Measurements from ENCODE around the gene UQCC2.

Gene UQCC2

GRCh38 chr6:33654831-33655554 lies 56.5 kb downstream of the UQCC2 start:
- TF ChIP-seq, protein P1, sequence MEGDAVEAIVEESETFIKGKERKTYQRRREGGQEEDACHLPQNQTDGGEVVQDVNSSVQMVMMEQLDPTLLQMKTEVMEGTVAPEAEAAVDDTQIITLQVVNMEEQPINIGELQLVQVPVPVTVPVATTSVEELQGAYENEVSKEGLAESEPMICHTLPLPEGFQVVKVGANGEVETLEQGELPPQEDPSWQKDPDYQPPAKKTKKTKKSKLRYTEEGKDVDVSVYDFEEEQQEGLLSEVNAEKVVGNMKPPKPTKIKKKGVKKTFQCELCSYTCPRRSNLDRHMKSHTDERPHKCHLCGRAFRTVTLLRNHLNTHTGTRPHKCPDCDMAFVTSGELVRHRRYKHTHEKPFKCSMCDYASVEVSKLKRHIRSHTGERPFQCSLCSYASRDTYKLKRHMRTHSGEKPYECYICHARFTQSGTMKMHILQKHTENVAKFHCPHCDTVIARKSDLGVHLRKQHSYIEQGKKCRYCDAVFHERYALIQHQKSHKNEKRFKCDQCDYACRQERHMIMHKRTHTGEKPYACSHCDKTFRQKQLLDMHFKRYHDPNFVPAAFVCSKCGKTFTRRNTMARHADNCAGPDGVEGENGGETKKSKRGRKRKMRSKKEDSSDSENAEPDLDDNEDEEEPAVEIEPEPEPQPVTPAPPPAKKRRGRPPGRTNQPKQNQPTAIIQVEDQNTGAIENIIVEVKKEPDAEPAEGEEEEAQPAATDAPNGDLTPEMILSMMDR (IDR thresholded peaks at IDR 0.05; ENCODE audit: low read depth, low read length): no peak
- no peak for DNase-seq
- H3K4me3 ChIP-seq (ENCODE audit: low read depth, low read length): no peak overlapping the region
- H3K27ac ChIP-seq: no peak overlapping the region
- H3K36me3 ChIP-seq: peaks cover 66% of the 10 kb centered on the region
- no peaks in the 10 kb centered on the region for H3K27me3 ChIP-seq (ENCODE audit: insufficient read depth, low read depth, severe bottlenecking)
- no peaks in the 10 kb centered on the region for H3K9me3 ChIP-seq (ENCODE audit: severe bottlenecking)

GRCh38 chr6:33652002-33652401 lies 59.5 kb downstream of the UQCC2 start:
- Histone ChIP-seq H3K27ac (no peak overlapping the region), H3K4me3 (ENCODE audit: low read depth, low read length) (no peak overlapping the region), H3K9me3 (ENCODE audit: severe bottlenecking) (no peaks in the 10 kb centered on the region), H3K36me3 (peaks cover 76% of the 10 kb centered on the region), H3K27me3 (ENCODE audit: insufficient read depth, low read depth, severe bottlenecking) (no peaks in the 10 kb centered on the region)
- DNase-seq: no peak
- TF ChIP-seq, protein P1 (IDR thresholded peaks at IDR 0.05; ENCODE audit: low read depth, low read length): no peak

GRCh38 chr6:33651403-33651802 lies 60.1 kb downstream of the UQCC2 start:
- Histone ChIP-seq H3K27ac (no peak overlapping the region), H3K36me3 (peaks cover 76% of the 10 kb centered on the region), H3K27me3 (ENCODE audit: insufficient read depth, low read depth, severe bottlenecking) (no peaks in the 10 kb centered on the region), H3K9me3 (ENCODE audit: severe bottlenecking) (no peaks in the 10 kb centered on the region), H3K4me3 (ENCODE audit: low read depth, low read length) (no peak overlapping the region)
- TF ChIP-seq, protein P1 (IDR thresholded peaks at IDR 0.05; ENCODE audit: low read depth, low read length): no peak
- DNase-seq: no peak

Measured in WERI-Rb-1 (cell line).